Measurements from ENCODE around the gene DDX54.
A peak's percentile ranks its signal among the peaks of the same experiment; 100 is the strongest.

Gene DDX54, protein sequence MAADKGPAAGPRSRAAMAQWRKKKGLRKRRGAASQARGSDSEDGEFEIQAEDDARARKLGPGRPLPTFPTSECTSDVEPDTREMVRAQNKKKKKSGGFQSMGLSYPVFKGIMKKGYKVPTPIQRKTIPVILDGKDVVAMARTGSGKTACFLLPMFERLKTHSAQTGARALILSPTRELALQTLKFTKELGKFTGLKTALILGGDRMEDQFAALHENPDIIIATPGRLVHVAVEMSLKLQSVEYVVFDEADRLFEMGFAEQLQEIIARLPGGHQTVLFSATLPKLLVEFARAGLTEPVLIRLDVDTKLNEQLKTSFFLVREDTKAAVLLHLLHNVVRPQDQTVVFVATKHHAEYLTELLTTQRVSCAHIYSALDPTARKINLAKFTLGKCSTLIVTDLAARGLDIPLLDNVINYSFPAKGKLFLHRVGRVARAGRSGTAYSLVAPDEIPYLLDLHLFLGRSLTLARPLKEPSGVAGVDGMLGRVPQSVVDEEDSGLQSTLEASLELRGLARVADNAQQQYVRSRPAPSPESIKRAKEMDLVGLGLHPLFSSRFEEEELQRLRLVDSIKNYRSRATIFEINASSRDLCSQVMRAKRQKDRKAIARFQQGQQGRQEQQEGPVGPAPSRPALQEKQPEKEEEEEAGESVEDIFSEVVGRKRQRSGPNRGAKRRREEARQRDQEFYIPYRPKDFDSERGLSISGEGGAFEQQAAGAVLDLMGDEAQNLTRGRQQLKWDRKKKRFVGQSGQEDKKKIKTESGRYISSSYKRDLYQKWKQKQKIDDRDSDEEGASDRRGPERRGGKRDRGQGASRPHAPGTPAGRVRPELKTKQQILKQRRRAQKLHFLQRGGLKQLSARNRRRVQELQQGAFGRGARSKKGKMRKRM
- 87.6 to 253 (median 109) reads per million in 3 experiments for total RNA-seq

DNA sequence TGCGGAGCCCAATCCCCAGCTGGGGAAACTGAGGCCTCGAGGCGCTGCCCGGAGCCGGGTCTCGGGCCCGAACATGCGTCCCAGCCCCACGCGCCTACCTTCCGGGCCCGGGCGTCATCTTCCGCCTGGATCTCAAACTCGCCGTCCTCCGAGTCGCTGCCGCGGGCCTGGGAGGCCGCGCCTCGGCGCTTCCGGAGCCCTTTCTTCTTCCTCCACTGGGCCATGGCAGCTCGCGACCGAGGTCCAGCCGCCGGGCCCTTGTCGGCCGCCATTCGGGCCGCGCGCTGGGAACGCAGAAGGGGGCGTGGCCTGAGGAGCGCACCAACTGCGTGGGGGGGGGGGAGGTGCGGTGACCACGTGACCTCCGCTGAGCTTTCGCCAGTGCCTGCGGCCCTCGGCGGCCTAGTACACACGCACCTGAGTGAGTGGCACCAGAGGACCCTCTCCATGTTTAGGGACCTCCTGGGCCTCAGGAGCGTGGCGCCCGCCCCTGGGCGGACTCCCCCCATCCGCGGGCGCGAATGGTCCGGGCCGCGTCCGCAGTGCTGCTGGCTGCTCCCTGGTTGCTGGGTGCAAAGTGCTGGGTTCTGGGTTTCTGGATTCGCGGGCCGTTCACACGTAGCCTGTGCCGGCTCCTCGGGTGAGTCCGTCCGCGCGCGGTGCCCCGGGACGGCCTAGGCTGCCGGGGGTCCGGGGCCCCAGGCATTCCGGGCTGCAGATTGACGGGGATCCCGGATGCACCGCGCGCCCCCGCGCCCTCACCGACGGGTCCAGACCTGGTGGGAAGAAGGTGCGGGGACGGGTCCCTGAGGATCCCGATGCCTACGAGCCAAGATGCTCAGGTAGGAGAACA, at the start of gene DDX54, which contains the start of gene RITA1:
TSS of gene DDX54 (minus strand) at position 299 of the 853 bp plus-strand sequence. CDS start at position 272, 27 bp downstream.
TSS of gene RITA1 (plus strand) at position 542 of the 853 bp plus-strand sequence. CDS start 1,026 bp downstream, outside the sequence.
- peak; percentile 77 for DNase-seq

DNA sequence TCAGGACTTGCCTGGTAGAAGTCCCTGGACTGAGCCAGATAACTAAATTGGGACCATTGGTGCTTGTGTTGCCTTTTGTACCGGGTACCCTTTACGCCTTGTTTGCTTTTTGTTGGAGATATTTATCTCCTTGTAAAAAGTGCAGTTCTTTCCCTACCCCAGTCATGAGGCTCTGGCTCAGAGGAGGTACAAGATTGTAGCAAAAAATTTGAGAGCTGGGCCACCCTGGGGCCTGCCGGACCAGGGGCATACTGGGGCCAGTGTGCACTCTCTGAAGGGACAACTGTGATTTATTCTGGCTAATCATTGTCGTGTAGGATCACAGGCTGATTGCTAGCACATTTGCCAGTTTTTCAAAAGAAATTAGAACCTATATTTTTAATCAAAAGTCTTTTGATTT, 49.2 kb upstream of the DDX54 start:
- no peak for DNase-seq

DNA sequence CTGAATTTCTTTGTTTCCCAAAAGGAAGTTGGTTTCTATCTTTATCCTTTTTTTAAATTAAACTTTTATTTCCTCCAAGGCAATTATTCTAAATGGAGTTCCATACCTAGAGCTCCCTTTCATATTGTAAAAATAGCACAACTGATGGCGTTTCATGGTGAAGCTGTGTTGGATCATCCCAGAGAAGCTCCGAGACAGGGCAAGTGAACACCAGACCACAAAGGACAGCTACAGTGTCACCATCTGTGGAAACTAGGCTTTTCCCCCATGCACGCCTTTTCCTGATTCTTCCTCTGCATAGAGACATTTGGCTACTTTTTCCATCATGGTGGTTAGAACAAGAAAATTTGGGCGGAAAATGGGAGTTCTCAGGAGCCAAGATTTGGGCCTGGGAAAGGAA, 48.7 kb upstream of the DDX54 start:
- no peak for DNase-seq

DNA sequence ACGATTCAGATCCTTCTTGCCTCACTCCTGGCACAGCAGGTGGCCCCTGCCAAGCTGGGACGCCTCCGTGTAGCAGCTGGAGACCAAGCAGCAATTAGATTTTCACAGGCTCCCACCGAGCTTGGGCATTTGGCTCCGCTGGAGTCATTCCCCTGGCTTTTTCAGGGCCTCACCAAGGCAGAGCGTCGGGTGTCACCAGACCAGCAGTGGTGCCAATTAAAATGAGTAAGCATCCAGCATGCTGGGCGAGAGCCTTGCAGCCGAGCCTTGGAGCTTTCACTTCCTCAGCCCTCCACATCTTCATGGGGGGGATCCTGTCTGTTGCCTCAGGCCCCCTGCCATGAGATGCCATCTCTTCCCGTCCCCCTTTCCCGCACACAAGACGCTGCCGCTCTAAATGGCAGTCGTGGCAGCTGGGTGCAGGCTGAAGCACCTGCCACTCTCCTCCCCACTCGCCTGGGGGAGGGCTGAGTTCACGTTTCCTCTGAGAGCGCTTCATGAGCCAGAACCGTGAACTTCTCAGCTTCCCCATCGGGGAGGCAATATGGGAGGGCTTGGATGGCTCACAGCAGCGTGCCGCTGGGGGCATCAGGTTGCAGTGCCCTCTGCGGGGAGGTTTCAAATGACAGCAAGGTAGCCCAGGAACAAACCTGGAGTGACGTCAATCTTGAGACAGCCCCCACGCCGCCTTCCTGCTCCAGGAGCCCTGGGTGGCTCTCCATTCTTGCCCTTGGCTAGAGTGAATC, 47.7 kb upstream of the DDX54 start:
- peak; percentile 69 for DNase-seq

DNA sequence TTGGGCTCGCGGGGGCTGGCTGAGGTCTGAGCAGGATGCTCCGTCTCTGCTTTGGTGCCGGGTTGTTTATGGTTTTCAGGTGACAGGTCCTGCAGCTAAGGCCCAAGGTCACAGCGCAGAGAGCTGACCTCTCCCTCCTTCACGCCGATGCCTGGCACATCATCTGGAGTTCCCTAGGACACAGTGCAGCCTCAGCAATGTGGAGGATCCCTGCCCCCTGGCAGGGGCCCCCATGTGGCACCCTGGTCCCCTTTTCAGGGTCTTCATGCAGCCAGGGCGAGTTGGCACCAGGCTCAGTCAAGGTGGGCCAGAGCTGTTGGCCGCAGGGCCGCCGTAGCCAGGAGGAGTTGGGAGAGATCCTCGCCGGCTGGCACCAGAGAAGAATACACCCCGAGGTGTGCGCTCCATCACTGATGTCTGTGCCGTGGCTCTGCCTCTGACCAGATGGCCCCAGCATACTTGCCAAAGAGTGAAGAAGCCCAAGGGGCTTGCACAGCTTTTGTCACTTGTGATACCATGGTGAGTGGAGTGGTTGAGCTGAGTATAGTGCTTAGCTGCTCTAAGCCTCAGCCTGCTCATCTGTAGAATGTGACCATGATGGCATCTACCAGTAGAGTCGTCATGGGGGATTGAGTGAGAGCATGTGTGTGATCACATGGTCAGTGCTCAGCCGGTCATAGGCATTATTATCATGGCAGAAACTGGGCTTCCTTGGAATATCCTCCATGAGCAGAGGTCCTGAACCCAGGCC, 47.0 kb upstream of the DDX54 start:
- no peak for DNase-seq

DNA sequence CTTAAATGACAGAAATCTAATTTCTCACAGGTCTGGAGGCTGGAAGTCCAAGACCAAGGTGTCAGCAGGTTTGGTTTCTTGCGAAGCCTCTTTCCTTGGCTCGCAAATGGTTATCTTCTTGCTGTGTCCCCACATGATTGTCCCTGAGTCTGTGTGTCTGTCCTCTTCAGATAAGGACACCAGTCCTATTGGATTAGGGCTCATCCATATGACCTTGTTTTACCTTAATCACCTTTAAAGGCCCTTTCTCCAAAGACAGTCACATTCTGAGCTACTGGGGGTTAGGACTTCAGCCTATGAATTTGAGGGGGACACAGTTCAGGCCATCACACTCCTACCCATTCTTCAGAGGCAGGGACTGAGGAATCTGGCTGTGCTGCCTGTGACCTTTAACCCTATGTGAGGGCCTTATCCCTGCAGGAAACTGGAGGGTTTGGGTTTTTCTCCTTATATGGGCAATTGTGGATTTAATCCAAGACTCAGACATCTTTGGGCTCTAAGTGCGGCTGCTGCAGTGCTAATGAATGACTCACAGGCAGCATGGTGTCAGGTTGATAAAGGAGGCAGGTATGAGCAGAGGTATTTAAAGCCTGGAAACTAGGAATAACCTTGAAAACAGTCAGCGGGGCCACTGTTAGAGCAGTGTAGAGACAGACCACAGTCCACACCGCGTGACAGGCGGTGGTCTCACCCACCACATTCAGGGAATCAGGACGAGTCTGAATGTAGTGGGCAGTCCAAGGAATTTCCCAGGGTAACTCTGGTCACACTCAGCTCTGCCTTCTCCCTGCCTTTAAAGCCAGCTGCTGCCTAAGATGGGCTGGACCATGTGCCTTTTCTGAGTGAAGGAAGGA, 46.2 kb upstream of the DDX54 start:
- no peak for DNase-seq

DNA sequence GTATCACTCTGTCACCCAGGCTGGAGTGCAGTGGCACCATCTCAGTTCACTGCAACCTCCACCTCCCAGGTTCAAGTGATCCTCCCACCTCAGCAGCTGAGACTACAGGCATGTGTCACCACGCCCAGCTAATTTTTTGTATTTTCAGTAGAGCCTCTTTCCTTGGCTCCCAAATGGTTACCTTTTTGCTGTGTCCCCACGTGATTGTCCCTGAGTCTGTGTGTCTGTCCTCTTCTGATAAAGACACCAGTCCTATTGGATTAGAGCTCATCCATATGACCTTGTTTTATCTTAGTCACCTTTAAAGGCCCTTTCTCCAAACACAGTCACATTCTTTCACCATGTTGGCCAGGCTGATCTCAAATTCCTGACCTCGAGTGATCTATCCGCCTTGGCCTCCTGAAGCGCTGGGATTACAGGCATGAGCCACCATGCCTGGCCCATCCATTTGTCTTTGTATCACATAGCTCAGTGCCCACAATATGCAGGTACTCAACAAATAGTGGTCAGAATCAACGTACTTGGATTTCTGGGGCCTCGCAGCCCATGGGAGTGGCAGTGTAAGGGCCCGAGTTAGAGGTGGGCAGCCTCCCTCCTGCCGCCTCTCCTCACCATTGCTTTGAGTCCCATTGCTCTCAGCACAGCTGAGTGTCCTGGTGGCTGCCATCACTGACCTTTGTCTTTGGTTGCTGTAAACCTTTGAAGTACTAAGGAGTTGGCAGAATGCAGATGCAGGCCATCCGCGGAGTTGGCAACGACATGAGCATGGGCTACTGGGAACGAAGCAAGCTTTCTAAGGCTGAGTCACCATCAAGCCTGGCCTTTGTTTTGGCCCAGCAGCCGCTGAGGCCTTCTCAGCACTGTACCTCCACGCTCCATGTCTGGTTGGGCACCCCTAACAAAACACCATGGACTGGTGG, 45.3 kb upstream of the DDX54 start:
- no peak for DNase-seq

DNA sequence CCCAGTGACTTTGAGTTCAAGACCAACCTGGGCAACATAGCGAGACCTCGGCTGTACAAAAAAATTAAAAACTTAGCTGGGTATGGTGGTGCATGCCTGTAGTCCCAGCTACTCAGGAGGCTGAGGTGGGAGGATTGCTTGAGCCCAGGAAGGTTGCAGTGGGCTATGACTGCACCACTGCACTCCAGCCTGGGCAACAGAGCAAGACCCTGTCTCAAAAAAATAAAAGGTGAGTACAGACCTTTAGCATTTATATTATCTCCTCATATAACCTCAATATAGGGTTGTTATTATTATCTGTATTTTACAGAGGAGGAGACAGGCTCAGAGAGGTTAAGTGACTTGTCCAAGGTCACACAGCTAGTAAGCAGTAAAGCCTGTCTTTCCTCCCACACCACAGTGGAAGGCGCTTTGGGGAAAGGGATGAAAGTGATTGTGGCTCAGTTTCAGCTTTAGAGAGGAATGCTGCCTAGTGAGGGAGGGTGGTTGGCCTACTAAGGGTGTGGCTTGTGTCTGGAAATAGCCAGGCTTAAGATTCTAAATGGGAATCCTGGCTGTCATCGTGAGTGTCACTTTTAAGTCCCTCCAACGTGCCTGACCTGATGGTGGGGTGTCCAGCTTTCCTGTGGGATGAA, 43.2 kb upstream of the DDX54 start:
- DNase-seq = no peak

DNA sequence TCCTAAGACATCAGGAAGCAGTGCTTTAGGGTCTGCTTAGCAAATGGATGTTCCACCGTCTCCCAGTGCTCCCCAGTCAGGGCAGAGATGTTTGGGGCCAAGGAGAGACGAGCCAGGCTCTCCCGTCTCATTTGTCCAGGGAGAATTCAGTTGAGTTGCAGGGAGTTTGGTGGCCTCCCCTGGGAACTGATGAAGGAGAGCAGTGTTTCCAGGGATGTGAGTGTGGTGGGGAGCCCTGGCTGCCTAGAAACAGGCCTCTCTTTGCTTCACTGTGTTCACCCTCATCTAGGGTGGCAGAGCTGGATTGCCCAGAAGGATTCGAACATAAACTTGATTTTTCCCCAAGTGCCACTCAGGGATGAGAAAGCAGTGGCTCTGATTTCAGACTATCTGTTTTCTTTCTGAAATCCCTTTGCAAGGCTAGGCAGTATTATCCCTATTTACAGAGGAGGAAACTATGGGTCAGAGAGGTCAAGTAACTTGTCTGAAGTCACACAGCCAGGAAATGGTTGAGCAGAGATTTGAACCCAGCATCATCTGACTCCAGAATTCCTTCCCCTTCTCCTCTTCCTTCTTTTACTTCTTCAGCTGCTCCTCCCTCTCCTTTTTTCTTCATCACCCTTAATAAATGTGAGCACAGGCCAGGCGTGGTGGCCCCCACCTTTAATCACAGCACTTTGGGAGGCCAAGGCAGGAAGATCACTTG, 42.6 kb upstream of the DDX54 start:
- DNase-seq = no peak

DNA sequence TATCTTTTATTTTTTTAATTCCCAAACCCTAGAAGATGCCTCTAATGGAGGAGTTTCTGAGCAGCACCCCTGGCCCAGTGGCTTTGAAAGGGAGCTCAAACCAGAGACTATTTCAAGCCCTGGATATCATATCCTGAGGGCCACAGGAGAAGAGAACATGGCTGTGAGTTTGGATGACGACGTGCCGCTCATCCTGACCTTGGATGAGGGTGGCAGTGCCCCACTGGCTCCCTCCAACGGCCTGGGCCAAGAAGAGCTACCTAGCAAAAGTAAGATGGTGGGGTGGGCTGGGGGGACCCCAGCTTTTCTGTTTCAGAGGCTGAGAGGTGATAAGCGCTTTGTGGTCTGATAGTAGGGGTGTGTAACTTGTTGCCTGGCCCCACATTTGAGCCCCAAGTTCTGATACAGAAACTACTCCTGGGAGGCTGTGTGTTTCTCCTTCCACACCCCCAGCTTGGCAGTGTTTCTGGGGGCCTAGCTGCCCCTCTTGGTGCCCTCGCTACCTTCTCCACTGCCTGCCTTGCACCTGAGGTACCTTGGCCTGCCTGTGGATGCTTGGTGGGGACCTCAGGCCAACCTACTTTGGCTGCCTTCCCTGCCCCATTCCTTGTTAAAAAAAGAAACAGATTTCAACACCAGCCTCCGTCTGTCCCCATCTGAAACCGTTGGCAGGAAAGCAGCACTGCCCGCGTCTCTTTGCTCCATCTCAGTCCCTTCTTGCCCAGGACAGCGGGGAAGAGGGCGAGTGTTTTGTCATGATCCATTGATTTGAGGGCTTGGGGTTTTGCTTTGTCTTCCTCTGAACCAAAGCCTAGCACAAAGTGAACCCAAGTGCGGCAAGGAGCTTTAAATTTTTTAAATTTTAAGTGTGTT, 41.7 kb upstream of the DDX54 start:
- no peak for DNase-seq

DNA sequence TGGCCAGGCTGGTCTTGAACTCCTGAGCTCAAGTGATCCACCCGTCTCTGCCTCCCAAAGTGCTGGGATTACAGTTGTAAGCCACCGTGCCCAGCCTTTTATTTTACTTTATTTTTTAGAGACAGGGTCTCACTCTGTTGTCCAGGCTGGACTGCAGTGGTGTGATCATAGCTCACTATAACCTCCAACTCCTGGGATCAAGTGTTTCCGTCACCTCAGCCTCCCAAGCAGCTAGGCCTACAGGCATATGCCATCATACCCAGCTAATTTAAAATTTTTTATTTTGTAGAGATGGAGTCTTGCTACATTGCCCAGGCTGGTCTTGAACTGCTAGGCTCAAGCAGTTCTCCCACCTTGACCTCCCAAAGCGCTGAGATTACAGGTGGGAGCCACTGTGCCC, 39.7 kb upstream of the DDX54 start:
- DNase-seq = no peak

DNA sequence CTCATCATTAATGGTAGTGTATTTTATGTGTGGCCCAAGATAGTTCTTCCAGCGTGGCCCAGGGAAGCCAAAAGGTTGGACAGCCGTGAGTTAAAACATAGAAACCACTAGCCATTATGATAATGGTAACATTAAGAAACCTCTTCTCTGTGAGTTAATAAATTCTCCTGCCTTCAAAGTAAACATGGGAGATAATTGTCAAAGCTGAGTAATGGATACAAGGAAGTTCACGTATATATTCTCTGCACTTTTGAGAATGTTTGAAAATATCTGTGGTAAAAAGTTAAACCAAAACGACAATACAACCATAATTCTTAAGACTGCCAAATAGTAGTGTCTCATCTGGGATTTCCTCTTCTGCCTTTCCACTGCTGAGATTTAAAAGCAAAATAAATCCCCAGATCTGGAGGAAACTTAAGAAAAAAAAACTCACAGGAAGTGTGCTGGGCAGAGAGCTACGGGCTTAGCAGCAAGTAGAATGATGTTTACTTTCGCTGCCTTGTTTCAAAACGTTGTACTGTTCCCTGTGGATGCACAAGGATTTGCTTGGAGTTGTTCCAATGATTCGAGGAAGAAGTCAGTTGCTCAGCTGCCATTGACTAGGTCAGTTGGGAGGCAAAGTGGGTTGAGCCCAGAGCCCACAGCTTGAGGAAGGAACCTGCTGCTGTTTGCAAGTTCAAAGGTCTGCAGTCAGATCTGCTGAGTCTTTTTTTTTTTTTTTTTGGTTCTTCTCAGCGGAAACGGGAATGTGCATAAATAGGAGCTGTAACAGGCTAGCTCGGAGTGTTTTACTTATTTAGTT, 37.7 kb upstream of the DDX54 start:
- peak; percentile 25 for DNase-seq

DNA sequence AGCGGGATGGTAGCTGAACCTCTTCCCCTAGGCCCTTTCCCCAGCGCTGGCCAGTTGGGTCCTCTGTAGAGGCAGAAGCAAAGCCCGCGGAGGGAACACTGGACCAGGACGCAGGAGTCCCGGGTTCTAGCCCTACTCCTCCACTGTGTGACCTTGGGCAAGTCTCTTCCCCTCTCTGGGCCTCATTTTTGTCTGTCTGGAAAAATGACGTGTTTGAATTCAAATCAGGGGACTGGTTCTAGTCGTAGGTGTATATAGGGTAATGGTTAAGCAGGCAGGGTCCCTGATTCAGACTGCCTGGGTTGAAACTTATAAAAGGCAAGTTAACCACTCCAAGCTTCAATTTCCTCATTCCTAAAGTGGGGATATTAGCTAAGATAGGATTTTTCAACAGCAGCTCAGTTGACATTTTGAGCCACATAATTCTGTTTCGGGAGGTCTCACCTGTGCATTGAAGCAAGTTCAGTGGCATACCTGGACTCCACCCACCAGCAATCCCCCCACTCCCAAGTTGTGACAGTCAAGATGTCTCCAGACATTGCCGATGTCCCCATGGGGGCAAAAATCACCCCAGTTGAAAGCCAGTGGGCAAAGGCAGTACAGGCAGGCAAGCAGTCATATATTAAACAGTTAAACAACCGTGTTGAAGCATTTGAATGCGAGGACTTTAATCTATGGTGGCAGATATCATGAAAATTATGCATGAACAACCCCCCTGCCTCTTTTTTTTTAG, 36.9 kb upstream of the DDX54 start:
- DNase-seq = peak; percentile 3

DNA sequence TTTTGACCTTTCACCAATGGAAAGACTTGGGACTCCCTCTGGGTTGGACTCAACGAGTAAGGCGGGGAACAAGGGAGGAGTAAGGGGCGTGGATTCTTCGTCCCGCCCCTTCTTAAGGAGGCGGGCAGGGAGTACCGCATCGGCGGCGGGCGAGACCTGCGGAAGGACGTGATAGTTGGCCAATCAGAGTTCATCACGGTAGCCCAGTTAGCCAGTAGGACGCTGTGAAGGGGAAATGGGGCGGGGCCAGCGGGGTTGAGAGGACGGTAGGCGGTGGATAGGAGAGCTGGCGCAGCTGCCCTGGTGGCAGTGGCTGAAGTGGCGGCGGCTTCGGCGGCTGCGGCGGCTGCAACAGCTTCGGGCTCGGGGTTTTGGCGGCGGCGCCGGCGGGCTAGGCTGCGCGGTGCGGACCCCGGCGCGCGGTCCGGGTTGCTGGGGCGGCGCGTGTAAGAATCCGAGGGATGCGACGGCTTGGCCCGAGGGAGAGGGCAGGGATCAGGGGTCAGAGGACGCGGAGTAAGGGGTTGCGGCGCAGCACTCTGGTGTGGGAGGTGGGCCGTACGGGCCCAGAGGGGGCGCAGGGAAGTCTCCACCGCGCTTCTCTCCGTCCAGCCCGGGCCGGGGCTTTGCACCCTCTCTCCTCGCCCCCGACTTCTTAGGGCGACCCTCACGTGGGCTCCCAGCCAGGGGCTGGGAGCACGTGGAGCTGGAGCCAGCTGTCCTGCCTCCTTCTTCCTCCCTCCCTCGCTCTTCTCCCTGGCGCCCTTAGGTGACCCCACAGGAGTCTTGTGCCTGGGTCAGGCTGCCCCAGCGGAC, 36.1 kb upstream of the DDX54 start, which contains the start of gene TPCN1:
TSS of gene TPCN1 (plus strand) at position 284 of the 816 bp plus-strand sequence. CDS start 5,389 bp downstream, outside the sequence.
- peak; percentile 99 for DNase-seq
